ENCODE measurements around the gene ACTL8.

The ACTL8 gene

DNA sequence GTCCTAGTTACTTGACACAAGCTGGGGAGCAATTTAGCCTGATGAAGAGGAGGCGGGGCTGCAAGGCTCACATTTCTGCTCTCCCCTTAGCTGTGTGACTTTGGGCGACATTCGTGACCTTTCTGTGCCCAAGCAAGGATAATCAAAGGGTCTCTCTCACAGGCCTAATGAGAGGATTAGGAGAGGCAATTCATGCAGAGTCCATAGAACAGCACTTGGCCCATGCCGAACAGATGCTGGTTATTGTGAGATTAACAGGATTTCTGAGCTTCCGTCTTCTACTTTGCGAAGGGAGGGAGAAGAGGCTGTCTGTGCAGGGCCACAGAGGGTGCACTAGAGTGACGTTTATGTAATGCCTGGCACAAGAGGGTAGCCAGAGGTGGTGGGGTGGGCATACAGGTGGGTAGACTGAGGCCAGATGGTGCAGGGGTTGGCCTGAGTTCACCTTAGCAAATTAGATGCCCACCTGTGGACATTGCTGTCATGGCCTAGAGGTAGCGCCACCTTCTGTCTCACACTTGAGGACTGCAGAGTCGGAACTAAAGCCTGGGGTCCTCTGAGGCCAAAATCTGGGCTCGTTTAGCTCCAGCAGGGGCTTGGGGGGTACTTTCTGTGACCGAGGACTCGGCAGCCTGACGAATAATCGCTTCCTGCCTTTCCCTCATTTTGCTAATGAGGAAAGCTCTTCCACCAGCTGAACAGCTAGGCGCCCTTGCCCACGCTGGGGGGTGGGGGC is 18.6 kb downstream of the ACTL8 start:
- no peak for DNase-seq

DNA sequence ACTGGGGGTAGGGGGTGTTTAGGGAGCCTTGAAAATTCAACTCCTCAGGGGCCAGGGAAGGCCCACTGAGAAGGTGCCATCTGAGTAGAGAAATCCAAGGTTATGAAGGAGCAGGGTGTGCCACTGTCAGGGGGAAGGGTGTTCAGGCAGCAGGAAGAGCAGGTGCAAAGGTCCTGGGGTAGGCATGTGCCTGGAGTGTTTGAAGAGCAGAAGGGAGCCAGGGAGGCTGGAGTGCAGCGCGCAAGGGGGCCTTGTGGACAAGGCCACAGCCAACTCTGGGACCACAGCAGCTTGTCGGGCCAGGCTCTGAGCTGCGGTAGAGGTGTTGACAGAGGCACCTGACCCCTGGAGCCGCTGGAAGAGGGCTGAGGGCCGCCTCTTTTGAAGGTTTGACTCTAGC is 19.3 kb downstream of the ACTL8 start:
- no peak for DNase-seq

DNA sequence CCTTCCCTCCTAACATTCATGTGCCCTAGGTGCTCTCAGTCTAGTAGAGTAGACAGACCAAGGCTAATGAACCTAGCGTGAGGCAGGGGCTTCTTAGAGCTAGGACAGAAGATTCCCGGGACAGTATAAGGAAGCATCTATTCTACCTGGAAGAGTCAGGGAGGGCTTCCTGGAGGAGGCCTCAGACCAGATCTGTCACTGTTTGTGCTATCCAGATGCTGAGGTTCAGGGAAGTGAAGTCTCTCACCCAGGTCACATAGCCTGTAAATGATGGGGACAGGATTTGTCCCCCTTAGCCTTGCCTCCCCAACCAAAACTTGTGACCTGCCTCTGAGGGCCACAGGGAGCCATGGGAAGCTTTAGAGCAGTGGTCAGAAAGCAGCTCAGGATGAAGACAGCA is 20.7 kb downstream of the ACTL8 start:
- no peak for DNase-seq

DNA sequence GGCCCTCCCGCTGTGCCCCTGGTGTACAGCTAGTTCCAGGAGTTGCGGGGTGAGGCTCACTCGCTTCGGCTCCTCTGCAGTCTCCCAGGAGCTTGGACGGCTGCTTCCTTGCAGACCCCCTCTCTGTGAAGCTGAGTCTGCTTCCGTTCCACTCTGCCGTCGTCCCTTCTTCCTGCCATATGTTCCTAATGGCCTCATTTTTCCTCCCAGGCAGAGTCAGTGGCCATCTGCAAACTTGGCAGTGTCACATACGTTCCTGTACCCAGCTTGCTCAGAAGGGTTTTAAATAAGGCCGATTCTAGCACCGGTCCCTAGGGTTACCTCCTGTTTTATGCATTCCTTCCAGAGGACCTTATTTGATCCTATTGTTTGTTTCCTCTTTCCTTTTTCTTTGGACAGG is 21.3 kb downstream of the ACTL8 start:
- no peak for DNase-seq

DNA sequence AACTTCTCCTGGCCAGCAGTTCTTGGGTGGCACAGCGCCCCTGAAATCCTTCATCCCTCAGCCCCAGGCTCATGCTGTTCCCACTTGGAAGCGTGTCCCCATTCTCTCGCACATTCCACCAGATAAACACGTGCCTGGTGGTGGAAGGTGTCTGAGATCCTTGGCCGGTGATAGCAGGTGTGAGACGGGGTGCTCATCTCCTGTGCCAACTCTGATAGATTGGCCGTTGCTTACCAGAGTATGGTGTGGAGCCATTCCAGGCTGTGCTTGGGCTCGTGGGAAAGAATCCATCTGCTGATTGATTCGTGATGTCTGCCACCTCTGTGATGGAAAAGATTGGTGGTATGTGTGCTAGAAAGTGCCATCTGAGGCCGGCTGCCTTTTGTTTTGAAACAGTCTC is 22.2 kb downstream of the ACTL8 start:
- DNase-seq: no peak

DNA sequence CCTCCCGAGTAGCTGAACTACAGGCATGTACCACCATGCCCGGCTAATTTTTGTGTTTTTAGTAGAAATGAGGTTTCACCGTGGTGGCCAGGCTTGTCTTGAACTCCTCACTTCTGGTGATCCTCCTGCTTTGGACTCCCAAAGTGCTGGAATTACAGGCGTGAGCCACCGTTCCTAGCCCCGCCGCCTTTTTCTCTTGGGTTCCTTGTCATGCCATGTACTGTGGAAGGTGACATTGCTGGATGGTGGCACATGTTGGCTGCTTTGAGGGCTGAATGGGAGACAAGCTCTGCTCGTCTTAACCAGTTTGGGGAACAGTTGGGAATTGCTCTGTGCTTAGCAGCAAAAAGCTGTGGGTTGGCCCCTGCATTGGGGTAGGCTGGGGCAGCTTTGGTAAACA is 22.7 kb downstream of the ACTL8 start:
- no peak for DNase-seq

DNA sequence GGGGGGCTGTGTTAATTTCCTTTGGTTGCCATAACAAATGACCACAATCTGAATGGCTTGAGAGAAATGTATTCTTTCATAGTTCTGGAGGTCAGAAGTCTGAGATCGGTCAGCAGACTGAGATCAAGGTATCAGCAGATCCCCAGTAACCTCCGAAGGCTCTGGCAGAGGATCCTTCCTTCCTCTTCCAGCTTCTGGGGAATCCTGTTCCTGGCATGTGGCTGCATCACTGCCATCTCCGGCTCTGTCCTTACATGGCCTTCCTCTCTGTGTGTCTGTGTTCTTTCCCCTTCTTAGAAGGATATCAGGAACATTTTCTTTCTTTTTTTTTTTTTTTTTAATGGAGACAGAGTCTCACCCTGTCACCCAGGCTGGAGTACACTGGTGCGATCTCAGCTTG is 25.8 kb downstream of the ACTL8 start:
- no peak for DNase-seq

DNA sequence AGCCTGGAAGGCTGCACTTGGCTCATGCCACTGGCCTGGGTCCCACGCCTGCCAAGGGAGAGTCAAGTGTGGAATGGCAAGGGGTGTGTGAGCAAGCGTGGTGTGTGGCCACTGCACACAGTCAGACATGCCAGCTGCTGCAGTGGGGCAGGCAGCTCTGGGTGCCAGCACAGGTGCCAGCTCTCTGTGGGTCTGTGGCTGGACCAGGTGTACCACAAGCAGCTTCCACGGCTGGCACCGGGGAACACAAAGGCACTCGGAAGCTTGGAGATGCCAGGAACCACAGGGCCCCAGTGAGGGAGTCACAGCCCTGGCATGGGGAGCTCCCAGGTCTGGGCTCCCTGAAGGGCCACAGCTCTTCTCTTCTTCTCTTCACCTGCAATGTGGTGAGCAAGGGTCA is 34.8 kb downstream of the ACTL8 start:
- no peak for DNase-seq

DNA sequence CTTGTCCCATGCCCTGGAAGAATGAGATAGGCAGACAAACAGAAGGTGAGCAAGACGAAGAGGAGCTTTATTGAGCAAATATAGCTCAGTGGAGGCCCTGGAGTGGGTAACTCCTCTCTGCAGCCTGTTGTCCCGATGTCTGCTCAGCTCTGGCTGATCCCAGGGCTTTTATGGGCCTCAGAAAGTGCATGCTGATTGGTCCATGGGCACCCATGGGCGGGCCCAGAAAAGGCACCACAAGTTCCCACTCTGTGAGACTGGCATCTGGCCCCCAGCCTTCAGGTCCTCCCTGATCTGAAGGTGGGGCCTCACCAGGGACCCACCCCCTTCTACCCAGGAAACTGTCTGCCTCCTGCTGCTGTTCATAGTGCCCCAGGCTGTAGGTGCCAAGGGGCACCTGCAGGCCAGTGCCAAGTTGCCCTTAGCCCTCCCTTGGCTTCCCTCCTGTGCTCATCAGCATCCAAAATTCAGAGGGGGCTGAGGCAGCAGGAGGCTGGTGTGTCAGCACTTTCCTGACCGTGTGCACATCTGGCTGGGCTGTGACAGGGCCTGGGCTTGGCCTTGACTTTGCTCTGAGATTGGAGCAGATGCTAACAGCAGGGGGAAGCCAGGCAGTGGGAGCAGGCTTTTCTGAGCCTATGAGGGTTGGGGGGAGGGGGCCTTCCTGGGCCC is 35.4 kb downstream of the ACTL8 start:
- DNase-seq: no peak

DNA sequence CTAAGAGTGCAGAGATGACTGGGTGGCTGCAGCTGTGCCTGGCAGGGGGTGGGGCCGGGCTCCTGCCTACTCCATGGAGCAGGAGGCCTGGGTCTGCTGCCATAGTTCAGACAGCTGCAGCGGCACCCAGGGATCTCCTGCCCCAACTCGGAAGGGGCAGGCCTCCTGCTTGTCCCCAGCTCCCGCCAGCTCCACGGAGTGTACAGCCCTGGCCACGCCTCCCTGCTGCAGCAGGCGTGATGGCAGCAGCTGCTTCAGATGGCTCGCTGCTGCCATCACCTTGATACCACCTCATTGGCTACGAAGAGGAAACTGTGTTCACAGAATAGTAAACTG is 35.9 kb downstream of the ACTL8 start:
- no peak for DNase-seq

DNA sequence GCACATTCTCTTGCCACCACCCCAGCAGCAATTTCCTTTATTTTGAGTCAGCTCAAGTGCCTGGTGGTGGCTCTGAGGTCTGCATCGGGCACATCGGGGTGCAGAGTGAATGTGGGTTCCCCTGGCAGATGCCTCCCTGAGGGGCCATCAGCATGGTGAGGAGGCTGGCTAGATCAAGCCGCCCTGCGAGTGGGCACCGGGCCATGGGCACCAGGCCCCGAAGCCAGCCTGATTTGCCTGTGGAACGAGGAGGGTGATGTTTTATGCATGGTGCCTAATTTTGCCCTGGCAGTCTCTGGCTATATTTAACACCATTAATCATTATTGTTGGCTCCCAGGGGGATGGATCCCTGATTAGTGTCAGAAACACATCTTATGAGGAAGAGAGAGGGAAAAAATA is 36.3 kb downstream of the ACTL8 start:
- no peak for DNase-seq

DNA sequence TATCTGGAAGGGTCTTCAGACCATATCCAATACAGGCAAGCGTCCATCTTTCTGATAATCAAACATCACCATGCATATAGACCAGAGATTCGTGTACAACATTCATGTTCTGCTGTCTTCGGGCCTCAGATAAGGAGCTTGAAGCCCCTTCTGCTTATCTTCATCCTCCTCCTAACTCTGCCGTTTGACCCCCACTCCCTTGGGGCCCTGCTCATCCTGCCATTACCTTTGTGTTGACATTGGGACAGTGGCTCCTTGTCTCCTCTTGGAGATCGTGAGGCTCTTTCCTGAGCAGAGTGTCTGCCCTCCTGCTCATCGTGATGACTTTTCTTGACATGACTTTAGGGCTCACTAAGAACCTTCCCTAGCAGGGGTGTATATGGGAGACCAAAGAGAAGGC is 37.3 kb downstream of the ACTL8 start:
- DNase-seq: no peak

DNA sequence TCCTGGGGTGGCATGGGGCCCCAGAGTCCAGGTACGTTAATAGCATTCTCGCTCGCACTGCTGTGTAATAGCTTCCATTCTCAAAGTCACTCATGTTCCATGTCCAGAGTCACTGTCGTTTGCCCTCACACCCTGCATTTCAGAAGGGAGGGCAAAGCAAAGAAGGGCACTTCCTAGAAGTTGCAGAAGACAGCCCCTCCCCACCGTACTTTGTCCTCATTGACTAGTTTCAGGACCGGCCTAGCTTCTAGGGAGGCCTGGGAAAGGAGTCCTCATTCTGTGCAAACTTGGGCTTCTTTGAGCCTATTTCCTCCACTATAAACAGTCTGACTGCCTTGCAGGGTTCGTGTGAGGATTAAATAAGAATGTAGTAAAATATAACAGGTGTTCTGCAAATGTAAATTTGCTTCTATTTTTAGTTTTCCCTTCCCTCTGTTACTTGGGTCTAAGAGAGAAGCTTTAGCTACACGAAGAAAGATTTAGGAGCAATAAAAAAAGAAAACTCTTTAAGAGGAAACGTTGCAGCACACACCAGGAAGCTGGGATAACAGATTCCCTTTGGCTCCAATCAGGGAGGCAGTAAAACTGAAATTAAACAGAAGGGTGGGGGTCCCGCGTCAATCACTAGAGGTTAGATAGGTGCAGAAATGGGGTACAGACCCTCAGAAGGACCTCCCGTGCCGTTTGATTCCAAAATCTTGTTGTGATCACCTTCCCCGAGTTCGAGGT is 40.1 kb downstream of the ACTL8 start:
- no peak for DNase-seq

DNA sequence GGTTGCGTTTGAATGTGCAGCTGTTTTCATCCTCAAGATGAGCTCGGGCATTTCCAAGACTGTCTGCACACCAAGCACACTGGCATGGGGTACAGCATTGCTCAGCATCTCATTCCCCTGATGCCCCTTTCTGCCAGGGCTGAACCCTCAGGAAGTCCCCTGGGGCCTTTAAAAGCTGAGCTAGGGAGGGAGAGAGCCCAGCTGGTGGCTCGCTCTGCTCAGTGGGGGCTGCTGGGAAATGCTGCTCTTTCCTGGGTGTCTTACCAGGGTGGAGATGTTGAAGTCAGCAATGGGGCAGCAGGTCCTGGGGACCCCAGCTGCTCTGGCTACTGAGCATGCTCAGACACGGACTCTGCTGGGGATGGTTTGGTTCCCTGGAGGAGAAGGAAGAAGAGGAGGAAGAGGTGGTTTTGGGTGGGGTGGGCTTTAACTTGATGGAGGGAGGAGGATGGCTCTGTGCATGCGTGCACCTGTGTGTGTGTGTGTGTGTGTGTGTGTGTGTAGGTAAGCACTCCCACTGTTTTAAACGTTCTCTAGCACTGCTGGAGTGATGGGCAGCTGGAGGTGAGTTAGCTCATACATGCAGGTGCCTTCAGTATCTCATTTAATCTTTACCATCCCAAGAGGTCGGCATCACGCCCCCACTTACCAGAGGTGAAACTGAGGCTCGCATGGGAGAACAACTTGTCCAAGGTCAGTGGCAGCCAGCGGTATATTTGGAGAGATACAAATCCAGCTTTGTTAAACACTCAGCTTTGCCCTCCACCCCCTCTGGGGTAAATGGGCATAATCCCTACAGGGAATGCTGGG is 40.9 kb downstream of the ACTL8 start:
- no peak for DNase-seq

DNA sequence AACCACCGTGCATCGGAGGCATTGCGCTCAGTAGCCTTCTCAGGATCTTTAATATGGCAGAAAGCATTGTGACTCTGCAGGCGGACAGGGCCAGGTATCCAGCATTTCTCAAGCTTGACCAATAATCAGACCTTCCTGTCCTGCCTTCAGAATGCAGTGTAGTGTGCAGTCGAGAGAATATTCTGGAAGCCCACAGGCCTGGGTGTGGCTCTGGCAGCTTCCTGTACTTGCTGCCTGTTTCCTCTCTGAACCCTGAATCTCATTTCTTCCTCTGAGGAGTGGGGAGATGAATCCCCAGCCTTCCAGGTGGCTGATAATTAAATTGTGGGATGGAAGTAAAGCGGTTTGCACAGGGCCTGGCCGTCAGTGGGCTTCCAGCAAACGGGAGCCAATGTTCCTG is 42.3 kb downstream of the ACTL8 start:
- no peak for DNase-seq

DNA sequence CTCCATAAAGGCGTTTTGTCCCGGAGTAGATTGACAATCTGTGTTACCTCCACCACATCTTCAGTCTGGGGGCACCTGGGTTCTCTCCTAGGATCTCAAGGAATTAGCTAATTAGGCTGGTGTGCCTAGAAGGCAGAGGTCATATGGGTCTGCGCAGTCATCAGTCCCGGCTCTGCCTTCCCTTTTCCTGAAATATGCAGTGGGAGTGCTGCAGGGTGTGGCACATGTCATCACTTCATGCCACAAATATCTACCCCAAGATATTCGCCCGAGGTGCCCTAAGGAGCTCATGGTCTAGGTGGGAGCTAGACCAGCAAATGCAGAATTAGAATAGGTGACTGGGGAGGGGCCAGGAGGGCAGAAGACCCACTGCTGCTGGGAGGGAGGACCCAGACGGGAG is 42.9 kb downstream of the ACTL8 start:
- DNase-seq: no peak

DNA sequence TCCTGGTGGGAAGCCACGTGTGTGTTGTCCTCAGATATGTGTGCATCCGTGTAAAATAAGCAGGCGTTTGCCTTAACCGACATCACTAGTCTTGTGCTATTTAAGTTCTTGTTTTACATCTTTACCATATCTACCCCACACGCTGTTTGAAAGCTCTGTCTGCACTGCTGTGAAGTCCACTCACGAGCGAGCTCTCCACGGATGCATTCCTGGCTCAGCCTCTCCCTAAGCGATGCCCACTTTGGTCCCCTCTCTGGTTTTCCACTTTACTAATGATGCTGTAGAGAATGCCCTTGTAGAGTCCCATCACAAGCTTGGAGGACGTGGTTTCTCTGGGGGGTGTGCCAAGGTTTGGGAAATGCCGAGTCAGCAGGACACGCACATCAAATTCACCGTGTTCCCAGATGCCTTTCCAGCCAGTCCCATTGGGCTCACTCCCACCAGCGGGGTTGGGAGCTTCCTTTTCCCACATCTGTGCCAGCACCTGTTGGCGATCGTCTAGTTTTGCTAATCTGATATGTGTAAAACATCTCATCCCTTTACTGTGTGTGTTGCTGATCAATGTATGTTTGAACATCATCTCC is 43.8 kb downstream of the ACTL8 start:
- DNase-seq: no peak

DNA sequence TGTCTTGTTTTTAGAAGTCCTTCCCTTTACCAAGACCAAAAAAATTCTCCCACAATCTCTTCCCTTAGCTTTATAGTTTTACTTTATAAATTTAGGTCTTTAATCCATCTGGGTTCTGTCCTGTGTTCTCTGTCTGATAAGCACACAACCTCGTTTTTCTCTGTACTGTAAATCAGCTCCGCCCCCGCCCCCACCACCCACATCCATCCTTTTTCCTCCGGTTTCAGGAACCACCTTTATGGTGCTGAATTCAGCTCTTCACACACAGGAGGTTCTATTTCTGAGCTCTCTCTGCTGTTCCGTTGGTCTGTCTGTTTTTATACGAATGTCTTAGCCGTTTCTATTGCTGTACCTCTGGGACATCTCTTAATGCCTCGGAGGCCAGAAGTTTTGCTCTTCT is 44.5 kb downstream of the ACTL8 start:
- DNase-seq: no peak

DNA sequence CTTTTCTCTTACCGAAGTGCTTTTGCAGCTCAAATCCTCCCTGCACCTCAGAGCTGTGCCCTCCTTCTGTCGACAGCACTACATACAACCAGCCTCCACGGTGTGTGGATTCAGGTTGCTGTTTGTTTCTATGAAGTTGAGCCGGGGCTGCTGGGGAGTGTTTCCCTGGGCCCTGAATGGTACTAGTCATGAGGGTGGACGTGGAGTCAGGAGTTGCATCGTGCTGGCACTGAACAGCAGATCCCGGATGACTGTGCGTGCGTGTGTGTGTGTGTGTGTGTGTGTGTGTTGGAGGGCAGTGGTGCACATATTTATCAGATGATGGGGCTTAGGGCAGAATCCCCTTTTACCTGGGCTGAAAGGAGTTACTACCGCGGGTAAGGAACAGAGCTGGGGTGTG is 47.0 kb downstream of the ACTL8 start:
- DNase-seq: peak; percentile 68

DNA sequence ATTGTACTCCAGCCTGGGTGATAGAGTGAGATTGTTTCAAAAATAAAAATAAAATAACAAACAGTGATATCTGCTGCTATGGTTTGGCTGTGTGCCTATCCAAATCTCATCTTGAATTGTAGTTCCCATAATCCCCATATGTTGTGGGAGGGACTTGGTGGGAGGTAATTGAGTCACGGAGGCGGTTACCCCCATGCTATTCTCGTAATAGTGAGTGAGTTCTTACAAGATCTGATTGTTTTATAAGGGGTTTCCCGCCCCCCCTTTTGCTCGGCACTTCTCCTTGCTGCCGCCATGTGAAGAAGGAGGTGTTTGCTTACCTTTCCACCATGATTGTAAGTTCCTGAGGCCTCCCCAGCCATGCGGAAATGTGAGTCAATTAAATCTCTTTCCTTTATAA is 47.8 kb downstream of the ACTL8 start:
- no peak for DNase-seq

DNA sequence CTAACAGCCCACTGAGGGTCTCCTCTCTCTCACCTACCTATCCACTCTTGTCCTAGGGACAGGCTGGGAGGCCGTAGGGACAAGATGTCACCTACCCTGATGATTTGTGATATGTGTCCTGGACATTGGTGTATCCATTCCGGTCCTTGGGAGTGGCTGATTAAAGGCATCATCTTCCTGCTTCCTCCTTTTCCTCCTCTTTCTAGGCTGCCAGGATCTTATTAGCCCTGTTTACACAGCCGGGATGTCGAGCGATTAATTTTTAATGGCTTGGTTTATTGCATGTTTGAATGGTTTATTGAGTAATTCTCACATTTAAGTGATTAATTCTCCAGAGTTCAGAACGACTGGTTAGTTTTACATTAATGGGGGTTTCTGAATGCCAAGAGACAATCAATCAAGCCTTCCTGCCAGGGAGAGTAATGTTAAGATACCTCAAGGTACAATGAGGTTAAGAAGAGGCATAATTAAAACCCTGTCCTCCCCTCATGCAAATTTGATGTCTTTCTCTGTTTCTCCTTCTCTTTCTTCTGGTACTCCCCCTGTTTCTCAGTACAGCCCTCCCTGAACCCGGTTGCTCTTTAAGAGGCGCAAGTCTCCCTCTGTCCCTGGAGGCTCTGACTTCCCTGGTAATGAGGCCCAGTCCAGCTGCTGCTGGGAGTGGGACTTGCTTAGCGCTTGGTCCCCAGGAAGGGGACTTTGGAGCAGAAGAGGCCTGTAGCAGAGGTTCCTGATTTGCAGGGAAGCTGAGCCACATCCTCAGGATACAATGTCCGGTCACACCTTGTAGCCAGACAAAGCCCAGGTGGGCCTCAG is 50.9 kb downstream of the ACTL8 start:
- DNase-seq: no peak

DNA sequence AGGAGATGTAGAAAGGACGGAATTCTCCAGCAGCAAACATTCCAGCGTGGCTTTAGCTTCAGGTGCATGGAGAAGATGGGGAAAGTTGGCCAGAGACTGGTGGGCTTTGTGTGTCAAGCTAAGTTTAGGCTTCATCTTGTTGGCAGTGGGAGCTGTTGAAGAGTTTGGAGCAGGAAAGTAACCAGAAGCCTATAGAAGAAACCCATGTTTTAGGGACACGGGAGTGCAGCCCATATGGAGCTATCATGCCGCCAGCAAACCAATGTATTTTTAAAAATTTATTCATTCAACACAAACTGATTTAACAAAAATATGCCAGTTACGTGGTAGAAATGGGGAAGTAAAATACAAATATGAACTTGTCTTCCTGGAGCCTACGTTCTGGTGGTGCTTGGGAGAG is 53.7 kb downstream of the ACTL8 start:
- DNase-seq: no peak

All from fibroblast of skin of right quadriceps (primary cell).